ENCODE data around the gene RCOR2.

The RCOR2 gene

DNA sequence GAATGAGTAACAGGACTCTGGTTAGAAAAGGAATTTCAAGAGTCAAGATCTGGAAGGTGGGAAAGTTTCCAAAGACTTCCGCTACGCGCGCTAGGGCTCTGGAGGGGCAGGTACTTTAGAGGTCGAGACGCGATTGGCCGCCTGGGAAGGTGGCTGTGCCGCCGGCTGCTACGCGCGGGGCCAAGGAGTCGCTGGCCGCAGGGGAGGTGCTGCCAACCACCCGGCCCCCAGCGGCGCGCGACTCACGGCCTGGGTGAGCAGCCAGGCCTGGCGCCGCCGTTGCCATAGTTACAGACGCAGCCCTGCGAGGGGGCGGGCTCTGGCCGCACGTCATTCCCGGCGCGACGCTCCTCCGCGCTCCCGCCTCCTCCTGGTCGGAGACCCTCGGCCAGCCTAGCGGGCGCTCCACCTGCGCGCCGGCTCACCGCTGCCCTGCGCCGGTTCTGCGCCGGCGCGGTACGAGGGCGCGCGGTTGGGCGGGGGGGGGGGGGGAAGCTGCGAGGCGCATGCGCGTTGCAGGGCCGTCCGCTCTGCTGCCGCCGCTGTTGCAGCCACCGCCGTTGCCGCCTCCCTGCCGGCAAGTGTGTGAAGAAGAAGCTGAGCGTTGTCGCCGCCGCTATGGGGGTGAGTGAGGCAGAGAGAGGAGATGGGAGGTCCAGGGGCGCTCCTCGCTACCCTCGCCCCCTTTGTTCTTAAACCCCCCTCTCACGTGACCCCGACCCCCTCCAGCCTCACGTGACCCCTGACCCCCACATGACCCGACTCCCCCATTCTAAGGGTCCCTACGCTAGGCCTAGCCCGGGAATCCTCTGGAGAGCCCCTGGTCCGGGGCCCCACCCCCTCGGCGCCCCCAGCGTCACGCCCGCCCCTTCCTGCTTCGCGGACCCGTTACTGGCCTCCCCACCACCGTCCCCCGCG lies 21.8 kb upstream of the RCOR2 start, which contains the start of gene NAA40:
NAA40 (plus strand) TSS at position 524 of the 918 bp plus-strand sequence; CDS start at position 619, 95 bp downstream.
- peak within 1 kb of the TSS; percentile 83 for H3K4me3 Mint-ChIP-seq

DNA sequence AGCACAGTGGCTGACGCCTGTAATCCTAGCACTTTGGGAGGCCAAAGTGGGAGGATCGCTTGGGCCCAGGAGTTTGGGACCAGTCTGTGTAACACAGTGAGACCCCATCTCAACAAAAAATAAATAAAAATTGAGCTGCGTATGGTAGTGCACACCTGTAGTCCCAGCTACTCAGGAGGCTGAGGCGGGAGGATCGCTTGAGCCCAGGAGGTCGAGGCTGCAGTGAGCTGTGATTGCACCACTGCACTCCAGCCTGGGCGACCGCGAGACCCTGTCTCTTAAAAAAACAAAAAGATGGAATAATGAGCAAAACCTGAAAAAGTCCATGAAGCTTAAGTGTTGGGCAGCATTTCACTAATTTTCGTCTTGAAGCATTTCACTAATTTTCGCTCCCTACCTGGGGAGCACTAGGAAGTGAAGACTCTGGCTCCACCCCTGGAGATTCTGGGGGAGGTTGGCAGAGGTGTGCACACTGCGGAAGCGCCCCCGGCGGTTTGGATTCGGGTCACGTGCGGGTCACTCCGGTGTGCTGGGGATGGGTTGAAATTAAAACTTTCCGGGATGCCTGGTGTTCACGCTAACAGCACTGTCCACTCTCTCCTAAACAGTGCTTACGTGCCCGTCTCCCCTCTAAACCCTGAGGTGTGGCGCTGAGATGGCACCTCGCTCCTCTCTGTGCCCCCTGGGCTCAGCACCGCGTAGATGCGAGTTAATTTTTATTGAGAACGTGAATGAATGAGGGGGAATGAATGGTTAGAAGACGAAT lies 20.9 kb upstream of the RCOR2 start:
- peak; percentile 16 for ATAC-seq
- no peaks in the 10 kb centered on the region for H3K27me3 Mint-ChIP-seq

More for the DNA sequence above, 21.8 kb upstream of the RCOR2 start, which contains the start of gene NAA40:
- no peaks in the 10 kb centered on the region for H3K9me3 Mint-ChIP-seq
- no peaks in the 10 kb centered on the region for H3K27me3 Mint-ChIP-seq
- DNase-seq = peak; percentile 96
- peak within 1 kb of the TSS; percentile 86 for H3K27ac Mint-ChIP-seq
- peaks cover 2% of the 10 kb centered on the region for H3K36me3 Mint-ChIP-seq (ENCODE audit: low read depth)
- H3K4me1 Mint-ChIP-seq = peaks cover 25% of the 10 kb centered on the region
- ATAC-seq = peak; percentile 97

DNA sequence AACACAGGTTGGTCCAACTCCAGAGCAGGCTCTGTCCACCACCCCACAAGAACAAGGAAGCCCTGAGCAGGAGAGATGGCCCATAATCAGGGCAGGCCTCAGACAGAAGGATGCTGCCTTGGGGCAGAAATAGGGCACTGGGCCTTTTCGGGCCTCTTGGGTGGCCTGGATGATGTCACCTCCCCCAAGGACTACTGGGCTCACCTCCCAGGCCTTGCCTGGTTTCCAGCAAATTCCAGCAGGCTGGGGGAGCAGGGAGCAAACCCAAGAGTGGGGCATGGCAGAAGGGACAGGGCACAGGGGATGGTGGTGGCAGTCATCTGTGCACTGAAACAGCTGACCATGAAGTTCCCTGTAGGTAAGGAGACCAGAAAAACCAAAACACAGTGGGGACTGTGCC lies 16.5 kb upstream of the RCOR2 start:
- H3K36me3 Mint-ChIP-seq (ENCODE audit: low read depth) = no peaks in the 10 kb centered on the region
- no peak for ATAC-seq
- DNase-seq = no peak
- H3K9me3 Mint-ChIP-seq = no peaks in the 10 kb centered on the region
- H3K27me3 Mint-ChIP-seq = no peaks in the 10 kb centered on the region
- no peak overlapping the region for H3K4me3 Mint-ChIP-seq
- peaks cover 9% of the 10 kb centered on the region for H3K4me1 Mint-ChIP-seq
- no peak overlapping the region for H3K27ac Mint-ChIP-seq

More for the DNA sequence above, 20.9 kb upstream of the RCOR2 start:
- DNase-seq = peak; percentile 44
- H3K36me3 Mint-ChIP-seq (ENCODE audit: low read depth) = peaks cover 2% of the 10 kb centered on the region
- no peaks in the 10 kb centered on the region for H3K9me3 Mint-ChIP-seq
- H3K4me3 Mint-ChIP-seq = peak overlapping the region; percentile 83
- H3K4me1 Mint-ChIP-seq = peaks cover 25% of the 10 kb centered on the region
- peak overlapping the region; percentile 86 for H3K27ac Mint-ChIP-seq

DNA sequence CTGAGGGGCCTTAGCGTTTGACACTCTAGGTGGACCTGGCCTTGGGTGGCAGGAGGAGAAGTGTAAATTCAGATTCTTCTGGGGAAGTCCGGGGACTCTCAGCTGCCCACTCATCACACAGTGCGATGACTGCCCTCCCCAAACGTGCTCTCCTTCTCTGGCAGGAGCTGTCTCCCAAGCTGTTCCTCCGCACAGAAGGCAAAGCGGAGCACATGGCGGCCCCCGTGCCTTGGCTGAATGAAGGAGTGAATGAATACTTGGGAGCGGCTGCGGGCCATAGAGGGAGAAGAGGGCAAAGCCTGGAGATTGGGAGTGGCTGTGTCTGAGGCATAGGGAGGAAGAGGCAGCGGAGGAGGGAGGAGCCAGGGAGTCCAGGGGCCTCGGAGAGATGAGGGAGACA lies 14.9 kb upstream of the RCOR2 start:
- H3K4me3 Mint-ChIP-seq = no peak overlapping the region
- no peaks in the 10 kb centered on the region for H3K27me3 Mint-ChIP-seq
- no peak overlapping the region for H3K27ac Mint-ChIP-seq
- ATAC-seq = no peak
- DNase-seq = no peak
- no peaks in the 10 kb centered on the region for H3K36me3 Mint-ChIP-seq (ENCODE audit: low read depth)
- H3K9me3 Mint-ChIP-seq = no peaks in the 10 kb centered on the region
- no peaks in the 10 kb centered on the region for H3K4me1 Mint-ChIP-seq

DNA sequence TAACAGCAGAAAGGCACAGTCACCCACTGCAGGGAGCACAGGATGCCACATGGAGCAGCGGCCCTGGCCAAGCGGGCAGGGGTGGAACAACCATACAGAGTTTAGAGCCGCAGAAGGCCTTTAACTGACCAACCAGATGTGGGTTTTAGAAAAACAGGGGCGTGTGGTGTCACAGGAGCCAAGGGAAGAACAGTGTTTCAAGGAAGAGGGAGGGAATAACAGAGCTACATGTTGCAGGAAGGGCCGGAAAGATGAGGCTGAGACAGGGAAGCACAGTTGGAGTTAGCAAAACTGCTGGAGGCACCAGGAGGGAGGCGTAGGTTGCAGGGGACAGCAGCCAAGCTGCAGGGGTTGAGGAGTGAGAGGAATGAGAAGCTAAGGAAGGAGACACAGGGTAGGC lies 14.1 kb upstream of the RCOR2 start:
- no peaks in the 10 kb centered on the region for H3K9me3 Mint-ChIP-seq
- no peaks in the 10 kb centered on the region for H3K27me3 Mint-ChIP-seq
- no peaks in the 10 kb centered on the region for H3K4me1 Mint-ChIP-seq
- no peaks in the 10 kb centered on the region for H3K36me3 Mint-ChIP-seq (ENCODE audit: low read depth)
- DNase-seq (no peak), ATAC-seq (no peak)
- H3K27ac Mint-ChIP-seq = no peak overlapping the region
- H3K4me3 Mint-ChIP-seq = no peak overlapping the region

DNA sequence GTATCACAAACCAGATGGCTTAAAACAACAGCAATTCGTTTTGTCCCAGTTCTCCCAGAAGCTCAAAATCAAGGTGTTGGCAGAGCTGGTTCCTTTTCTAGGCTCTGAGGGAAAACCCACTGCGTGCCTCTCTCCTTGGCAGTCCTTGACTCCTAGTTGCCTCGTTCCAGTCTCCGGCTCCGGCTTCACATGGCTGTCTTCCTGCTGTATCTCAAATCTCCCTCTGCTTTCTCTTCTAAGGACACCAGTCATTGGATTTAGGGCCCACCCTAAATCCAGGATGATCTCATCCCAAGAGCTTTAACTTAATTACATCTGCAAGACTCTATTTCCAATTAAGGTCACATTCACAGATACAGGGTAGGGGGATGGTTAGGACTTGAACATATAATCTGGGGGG lies 12.7 kb upstream of the RCOR2 start:
- H3K9me3 Mint-ChIP-seq = no peaks in the 10 kb centered on the region
- no peak for DNase-seq
- H3K27me3 Mint-ChIP-seq = no peaks in the 10 kb centered on the region
- no peak overlapping the region for H3K4me3 Mint-ChIP-seq
- no peak overlapping the region for H3K27ac Mint-ChIP-seq
- no peaks in the 10 kb centered on the region for H3K36me3 Mint-ChIP-seq (ENCODE audit: low read depth)
- H3K4me1 Mint-ChIP-seq = no peaks in the 10 kb centered on the region
- ATAC-seq = no peak

DNA sequence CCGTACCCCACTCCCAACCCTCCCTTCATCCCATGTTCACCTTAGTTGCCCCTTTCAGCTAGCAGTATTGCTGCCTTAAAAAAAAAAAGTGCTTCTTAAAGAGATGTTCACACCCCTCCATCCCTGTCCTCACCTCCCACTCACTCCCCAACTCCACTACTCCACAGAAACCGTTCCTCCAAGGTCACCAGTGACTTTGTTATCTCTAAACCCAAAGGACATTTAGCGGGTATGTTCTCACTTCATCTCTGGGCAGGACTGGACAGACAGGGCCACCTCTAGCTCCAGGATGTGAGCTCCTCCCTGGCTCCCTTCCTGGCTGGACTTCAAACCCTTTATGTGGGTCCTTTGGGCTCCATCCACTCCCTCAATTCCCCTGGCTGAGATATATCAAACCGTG lies 6.4 kb upstream of the RCOR2 start:
- Mint-ChIP-seq H3K27ac (no peak overlapping the region), H3K9me3 (no peaks in the 10 kb centered on the region), H3K27me3 (peaks cover 7% of the 10 kb centered on the region), H3K36me3 (ENCODE audit: low read depth) (no peaks in the 10 kb centered on the region), H3K4me3 (no peak overlapping the region), H3K4me1 (peaks cover 6% of the 10 kb centered on the region)
- no peak for ATAC-seq
- no peak for DNase-seq

DNA sequence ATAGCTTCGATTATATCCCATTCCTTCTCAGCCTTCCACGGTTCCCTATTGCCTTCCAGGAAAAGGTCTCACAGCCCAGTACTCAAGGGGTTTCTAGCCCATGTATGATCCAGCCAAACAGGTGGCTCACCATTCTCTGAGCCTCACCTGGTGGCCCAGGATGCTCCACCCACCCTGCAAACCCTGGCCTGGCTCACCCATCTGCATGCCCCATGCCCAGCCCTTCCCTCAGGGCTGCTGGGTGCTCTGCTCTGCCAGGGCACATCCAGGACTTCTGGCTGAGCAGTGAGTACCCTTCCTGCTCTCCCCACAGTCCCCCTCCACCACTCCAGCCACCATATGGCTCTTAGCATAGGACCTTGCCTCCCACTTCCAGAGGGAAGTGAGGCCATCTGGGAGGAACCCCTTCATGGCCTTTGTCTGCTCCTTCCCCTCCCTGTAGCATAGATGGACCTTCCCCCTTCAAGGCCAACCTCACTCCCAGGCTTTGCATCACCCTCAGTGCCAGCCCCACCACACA lies 5.8 kb upstream of the RCOR2 start:
- H3K27me3 Mint-ChIP-seq = peaks cover 7% of the 10 kb centered on the region
- H3K4me1 Mint-ChIP-seq = peaks cover 6% of the 10 kb centered on the region
- DNase-seq (no peak), ATAC-seq (no peak)
- H3K36me3 Mint-ChIP-seq (ENCODE audit: low read depth) = no peaks in the 10 kb centered on the region
- H3K4me3 Mint-ChIP-seq = no peak overlapping the region
- H3K9me3 Mint-ChIP-seq = no peaks in the 10 kb centered on the region
- H3K27ac Mint-ChIP-seq = no peak overlapping the region

DNA sequence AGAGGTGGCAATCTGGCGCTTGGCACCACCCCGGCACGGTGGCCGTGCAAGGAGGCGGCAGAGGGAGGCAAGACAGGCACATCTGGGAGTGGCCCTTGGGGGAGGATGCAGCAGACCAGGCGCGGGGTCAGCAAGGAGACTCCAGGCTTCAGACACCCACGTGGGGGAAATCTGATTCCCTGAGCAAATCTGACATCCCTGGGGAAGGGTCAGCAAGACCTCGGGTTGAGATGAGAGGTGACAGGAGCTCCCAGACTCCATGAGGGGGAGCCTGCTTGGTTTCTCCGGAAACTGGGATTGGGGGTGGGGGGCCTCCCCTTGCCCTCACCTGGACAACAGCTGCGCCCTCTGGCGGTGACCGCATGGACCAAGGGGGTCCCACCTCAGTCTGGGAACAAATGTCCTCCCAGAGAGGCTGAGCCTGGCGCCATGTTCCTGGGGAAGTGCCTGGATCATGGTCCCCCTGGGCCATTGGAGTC lies 4.0 kb upstream of the RCOR2 start:
- H3K4me1 Mint-ChIP-seq = peaks cover 13% of the 10 kb centered on the region
- H3K9me3 Mint-ChIP-seq = no peaks in the 10 kb centered on the region
- H3K4me3 Mint-ChIP-seq = no peak overlapping the region
- DNase-seq = peak; percentile 66
- no peaks in the 10 kb centered on the region for H3K36me3 Mint-ChIP-seq (ENCODE audit: low read depth)
- peaks cover 10% of the 10 kb centered on the region for H3K27me3 Mint-ChIP-seq
- H3K27ac Mint-ChIP-seq = no peak overlapping the region
- no peak for ATAC-seq

DNA sequence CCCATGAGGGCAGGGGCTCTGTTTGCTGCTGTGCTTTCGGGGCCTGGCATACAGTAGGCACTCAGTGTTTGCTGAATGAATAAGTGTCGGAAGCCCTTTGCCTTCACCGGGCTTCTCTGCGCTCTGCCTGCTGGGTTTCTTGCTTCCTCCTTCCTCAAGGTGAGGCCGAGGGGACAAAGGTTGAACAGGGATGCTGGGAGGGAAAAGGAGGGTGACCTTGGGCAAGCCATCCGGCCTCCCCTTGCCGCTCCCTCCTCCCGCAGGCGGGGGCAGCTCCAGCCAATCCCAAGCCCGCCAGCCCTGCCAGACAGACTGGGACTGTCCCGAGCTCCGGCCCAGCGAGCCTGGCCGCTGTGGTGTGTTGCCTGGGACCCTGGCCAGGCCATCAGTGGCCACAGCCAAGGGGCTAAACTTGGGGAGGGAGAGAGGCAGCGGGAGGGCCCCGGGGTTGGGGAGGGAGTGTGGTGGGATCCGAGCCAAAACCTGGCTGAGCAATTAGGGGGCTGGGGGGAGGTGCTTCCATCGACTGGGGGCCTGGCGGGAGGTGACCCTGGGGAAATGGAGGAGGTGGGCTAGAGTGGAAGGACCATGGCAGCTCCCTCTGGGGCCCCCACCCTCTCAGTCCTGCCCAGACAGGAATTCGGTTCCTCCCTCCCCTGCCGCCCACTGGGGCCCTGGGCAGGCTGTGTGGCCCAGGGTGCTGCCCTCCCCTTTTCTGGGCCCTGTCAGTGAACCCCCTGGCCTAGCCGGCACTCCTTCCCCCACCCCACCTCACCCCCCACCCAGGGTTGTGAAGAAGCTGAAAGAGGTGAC lies 3.4 kb upstream of the RCOR2 start:
- H3K4me3 Mint-ChIP-seq = no peak overlapping the region

DNA sequence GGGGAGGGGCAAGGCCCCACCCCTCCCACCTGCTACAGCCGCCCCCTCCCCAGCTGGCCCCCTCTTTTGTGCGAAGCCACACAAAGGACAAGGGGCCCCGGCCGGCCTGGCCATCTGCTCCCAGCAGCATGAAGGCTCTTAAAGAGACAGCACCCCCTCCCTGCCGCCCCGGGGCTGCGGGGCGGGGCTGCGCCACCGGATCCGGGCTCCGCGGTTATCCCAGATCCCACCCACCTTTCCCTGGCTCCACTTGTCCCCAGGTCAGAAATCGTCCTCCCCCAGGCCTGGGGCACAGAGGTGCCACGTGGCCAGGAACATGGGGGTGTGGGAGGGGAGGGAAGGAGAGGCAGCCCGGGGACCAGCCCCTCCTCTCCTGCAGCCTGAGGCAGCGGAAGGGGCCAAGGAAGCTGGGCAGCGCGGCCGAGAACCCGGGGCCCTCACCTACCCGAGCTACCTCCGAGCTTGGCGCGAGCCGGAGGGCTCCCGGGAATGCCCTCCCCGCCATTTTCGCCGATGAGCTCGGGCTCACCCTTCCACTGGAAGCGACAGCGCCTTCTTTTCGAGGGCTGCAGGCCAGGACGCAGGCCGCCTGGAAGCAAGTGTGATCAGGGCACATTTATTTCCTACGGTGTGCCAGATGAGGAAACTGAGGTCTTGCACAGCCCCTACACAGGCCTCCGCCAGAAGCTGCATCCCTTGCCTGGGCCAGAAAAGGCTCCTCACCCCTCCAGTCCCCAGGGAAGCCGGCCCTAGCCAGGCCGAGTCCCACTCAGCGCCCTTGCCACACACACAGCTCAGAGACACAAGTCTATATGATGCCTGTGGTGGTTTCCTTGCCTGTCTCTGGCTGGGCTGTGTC lies 2.5 kb upstream of the RCOR2 start:
- peaks cover 14% of the 10 kb centered on the region for H3K27me3 Mint-ChIP-seq
- H3K9me3 Mint-ChIP-seq = no peaks in the 10 kb centered on the region
- no peaks in the 10 kb centered on the region for H3K36me3 Mint-ChIP-seq (ENCODE audit: low read depth)
- DNase-seq (no peak), ATAC-seq (no peak)
- H3K4me3 Mint-ChIP-seq = no peak overlapping the region
- peaks cover 15% of the 10 kb centered on the region for H3K4me1 Mint-ChIP-seq
- no peak overlapping the region for H3K27ac Mint-ChIP-seq

More for the DNA sequence above, 3.4 kb upstream of the RCOR2 start:
- no peaks in the 10 kb centered on the region for H3K9me3 Mint-ChIP-seq
- DNase-seq = no peak
- H3K27ac Mint-ChIP-seq = no peak overlapping the region
- peaks cover 13% of the 10 kb centered on the region for H3K4me1 Mint-ChIP-seq
- no peak for ATAC-seq
- peaks cover 10% of the 10 kb centered on the region for H3K27me3 Mint-ChIP-seq
- H3K36me3 Mint-ChIP-seq (ENCODE audit: low read depth) = no peaks in the 10 kb centered on the region

DNA sequence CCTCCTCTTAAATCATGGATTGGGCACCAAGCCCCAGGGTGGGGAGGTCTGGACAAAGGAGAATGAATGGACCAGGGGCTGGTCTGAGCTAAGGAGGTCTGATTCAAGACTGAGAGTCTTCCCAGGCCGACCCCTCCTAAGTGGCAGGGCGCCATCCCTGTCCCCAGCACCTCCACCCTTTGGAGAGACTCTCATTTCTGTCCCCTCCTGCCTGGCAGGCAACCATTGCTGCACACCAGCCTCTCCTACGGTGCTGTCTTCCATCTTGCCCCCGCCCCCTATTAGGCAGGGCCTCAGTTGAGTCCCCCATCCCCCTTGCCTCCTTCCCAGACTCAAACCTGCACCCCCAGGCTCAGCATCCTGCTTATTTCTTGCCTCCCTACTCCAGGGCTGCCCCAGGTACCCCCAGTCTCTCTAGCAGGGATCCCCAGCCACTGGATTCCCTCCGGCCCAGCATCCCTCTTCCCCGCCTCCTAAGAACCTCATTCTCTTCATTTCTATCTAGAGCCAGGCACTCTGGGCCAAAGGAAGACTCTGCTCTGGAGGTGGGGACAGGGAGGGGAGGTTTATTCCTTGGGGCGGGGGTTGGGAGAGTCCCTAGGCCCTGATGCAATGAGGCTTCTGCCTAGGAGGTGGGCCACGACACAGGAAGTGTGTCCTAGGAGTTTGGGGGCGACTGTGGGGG lies 1.7 kb upstream of the RCOR2 start:
- Mint-ChIP-seq H3K4me1 (peaks cover 15% of the 10 kb centered on the region), H3K27me3 (peaks cover 16% of the 10 kb centered on the region), H3K27ac (no peak overlapping the region), H3K4me3 (no peak overlapping the region), H3K9me3 (no peaks in the 10 kb centered on the region), H3K36me3 (ENCODE audit: low read depth) (no peaks in the 10 kb centered on the region)
- DNase-seq = no peak
- no peak for ATAC-seq

Data from activated naive CD8-positive, alpha-beta T cell treated with anti-CD3 and anti-CD28 coated beads, Interleukin-2, amount 50 U/mL, for 24 hours (primary cell).